Thoracic aorta (tissue), 2 donors: ENCODE results near the gene RPL28. TPM values are rescaled to one million over a fixed set of nuclear protein-coding genes. Genes with fewer than 3 reads are reported as not detected.
"Not testable (repeated sequence)": the region's sequence is repeated elsewhere in the genome, so short reads cannot be mapped to it uniquely, and the experiment has no call there.

Experiments used
- ATAC-seq: fragments of 150-250 bp; one replicate; pipeline ENCODE4 v1.8.0; 2017; ENCODE audit warnings: low read depth; ENCODE audit not compliant: insufficient number of reproducible peaks, low FRiP score
- DNase-seq: peaks from one replicate; pipeline ENCODE4 v3.0.0-alpha.2; 2020; ENCODE audit warnings: low spot score
- H3K27ac ChIP-seq, 2 donors: fragments of 200-600 bp; sonication (generic); 1 replicate in 1 of 2; 2 replicates in 1 of 2; pipeline ENCODE4 v1.5.1; 2016; ENCODE audit warnings: mild to moderate bottlenecking in 2 of 2, moderate library complexity in 2 of 2
- H3K27me3 ChIP-seq: fragments of 200-600 bp; sonication (generic); replicated peaks from 2 replicates; pipeline ENCODE4 v1.6.0; 2016; ENCODE audit warnings: mild to moderate bottlenecking; ENCODE audit not compliant: insufficient read depth
- H3K36me3 ChIP-seq: fragments of 200-600 bp; sonication (generic); one replicate; pipeline ENCODE4 v1.5.1; 2016
- H3K4me1 ChIP-seq, 2 donors: fragments of 200-600 bp; sonication (generic); 1 replicate in 1 of 2; 2 replicates in 1 of 2; pipeline versions ENCODE4 v1.5.1 to v1.6.0; 2016; ENCODE audit warnings: low read depth in 2 of 2, mild to moderate bottlenecking in 1 of 2; ENCODE audit not compliant: control insufficient read depth in 1 of 2
- H3K4me3 ChIP-seq: fragments of 200-600 bp; sonication (generic); 2 replicates; pipeline ENCODE4 v1.5.1; 2016; ENCODE audit warnings: mild to moderate bottlenecking
- H3K9me3 ChIP-seq: fragments of 200-600 bp; sonication (generic); 2 replicates; pipeline ENCODE4 v1.5.1; 2016
- total RNA-seq, 2 donors: library from RNA; depleted of rRNA; stranded (reverse); fragments of >200 nt; gene quantifications; one replicate each; pipeline versions ENCODE4 v1.1.0 to v1.2.3, GENCODE V29; 2016
- TF ChIP-seq, protein P1 (sequence below): fragments of 200-600 bp; sonication (generic); IDR thresholded peaks from one replicate; pipeline ENCODE4 v1.5.1; 2019; ENCODE audit warnings: antibody characterized with exemption

Gene RPL28
- total RNA-seq, 2 donors from 2014 or later, result 175 to 274 TPM

DNA sequence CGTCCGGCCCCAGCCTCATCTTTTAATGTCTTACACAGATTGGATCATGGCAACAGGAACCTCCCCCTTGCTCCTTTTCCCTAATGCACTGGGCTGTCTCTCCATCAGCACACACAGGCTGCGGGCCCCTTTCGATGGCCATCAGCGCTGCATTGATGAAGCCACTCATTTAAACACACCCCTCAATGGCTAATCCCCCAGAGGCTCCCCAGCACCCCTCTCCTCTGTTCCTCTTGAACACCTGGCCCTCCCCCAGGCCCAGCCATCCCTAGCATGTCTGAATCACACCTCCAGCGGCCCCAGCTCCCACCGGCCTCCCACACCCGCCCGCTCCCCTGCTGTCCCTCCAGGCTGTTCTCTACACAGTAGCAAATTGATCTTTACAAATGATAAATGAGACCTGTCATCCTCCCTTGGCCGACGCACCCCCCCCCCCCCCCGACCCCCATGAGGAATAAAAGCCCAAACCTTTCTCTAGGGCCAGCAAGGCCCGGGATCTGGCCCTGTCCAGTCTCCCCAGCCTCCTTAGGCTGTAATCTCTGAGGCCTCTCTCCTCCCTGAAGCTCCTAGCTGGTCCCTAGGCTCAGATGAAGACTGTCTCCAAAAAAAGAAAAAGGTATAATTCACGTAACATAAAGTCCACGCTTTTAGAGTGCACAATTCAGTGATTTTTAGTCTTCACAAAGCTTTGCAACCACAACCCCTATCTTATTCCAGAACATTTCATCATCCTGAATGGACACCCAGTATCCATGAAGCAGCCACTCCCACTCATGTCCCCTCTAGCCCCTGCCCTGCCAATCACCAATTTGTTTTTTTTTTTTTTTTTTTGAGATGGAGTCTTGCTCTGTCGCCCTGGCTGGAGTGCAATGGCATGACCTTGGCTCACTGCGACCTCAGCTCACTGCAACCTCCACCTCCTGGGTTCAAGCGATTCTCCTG, 7.4 kb downstream of the RPL28 start:
- Histone ChIP-seq H3K36me3 (peaks cover 2% of the 10 kb centered on the region), H3K27ac (no peak overlapping the region), H3K27me3 (no peaks in the 10 kb centered on the region), H3K4me1 (peaks cover 2 to 18% of the 10 kb centered on the region in 2 donors), H3K4me3 (no peak overlapping the region), H3K9me3 (no peaks in the 10 kb centered on the region)
- TF ChIP-seq, protein P1, sequence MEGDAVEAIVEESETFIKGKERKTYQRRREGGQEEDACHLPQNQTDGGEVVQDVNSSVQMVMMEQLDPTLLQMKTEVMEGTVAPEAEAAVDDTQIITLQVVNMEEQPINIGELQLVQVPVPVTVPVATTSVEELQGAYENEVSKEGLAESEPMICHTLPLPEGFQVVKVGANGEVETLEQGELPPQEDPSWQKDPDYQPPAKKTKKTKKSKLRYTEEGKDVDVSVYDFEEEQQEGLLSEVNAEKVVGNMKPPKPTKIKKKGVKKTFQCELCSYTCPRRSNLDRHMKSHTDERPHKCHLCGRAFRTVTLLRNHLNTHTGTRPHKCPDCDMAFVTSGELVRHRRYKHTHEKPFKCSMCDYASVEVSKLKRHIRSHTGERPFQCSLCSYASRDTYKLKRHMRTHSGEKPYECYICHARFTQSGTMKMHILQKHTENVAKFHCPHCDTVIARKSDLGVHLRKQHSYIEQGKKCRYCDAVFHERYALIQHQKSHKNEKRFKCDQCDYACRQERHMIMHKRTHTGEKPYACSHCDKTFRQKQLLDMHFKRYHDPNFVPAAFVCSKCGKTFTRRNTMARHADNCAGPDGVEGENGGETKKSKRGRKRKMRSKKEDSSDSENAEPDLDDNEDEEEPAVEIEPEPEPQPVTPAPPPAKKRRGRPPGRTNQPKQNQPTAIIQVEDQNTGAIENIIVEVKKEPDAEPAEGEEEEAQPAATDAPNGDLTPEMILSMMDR, result no peak
- no peak for ATAC-seq
- DNase-seq, result no peak

DNA sequence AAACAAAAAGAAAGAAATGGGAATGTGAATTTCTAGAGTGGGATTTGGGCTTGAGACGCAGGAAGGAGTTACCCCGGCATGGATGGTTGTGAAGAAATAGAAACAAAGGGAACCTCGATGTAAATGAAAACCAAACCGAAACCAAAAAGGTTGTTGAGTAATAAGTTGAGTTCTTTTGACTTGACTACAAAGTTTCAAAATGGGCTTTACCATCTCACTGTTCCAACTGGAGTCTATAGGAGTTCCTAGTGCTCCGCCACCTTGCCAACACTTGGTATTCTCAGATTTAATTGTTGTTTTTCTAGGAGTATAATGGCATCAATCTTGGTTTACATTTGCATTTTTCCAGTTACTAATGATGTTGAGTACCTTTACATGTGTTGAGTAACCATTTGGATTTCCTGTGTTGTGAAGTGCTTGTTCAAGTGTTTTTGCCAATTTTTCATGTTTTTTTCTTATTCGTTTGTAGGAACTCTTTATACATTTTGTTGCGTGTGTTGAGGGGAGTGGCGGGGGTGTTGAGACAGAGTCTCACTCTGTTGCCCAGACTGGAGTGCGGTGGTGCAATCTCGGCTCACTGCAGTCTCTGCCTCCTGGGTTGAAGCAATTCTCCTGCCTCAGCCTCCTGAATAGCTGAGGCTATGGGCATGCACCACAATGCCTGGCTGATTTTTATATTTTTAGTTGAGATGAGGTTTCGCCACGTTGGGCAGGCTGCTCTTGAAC, 12.6 kb downstream of the RPL28 start:
- Histone ChIP-seq H3K36me3 (peaks cover 16% of the 10 kb centered on the region), H3K4me1 (no peaks in the 10 kb centered on the region), H3K4me3 (no peak overlapping the region), H3K27me3 (no peaks in the 10 kb centered on the region), H3K27ac (no peak overlapping the region), H3K9me3 (no peaks in the 10 kb centered on the region)
- TF ChIP-seq, protein P1, result no peak
- no peak for DNase-seq
- ATAC-seq, result no peak

DNA sequence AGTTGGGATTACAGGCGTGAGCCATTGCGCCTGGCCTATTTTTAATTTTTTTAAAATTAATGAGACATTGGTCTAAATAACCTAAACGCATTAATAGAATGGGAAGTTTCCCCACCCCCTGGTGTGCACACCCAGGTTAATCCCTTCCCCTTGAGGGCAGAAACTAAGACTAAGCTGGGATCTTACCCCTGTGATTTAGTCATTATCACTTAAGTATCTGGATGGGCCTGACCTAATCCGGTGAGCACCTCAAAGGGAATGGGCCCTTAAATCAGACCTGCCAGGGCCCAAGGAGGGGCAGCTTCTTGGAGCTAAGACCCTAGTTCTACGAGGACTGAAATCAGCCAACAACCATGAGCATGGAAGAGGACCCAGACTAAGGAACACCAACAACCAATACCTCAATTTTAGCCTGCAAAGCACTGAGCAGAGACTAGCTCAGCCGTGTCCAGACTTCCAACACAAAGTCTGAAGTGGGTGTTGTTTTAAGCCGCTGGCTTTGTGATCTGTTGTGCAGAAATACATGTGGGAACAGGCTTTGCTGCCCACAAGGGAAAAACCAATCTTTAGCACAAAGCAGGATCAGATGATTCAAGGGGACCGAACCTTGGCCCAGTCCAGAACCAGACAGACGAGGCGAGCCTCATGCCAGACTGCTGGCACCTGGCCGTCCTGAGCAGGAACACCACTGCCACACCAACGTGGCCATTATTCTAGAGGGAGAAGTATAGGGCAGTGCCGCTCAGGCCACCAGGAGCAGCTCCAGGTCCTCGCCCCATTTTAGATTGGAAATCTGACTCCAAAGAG, 14.8 kb downstream of the RPL28 start:
- peaks cover 17% of the 10 kb centered on the region for H3K36me3 ChIP-seq
- TF ChIP-seq, protein P1, result no peak
- peaks cover 0 to 3% of the 10 kb centered on the region in 2 donors for H3K4me1 ChIP-seq
- H3K9me3 ChIP-seq, result no peaks in the 10 kb centered on the region
- DNase-seq, result no peak
- no peak overlapping the region for H3K27ac ChIP-seq
- ATAC-seq, result no peak
- no peaks in the 10 kb centered on the region for H3K27me3 ChIP-seq
- H3K4me3 ChIP-seq, result no peak overlapping the region

GRCh38 chr19:55401390-55401789, 15.7 kb downstream of the RPL28 start:
- H3K27ac ChIP-seq, H3K9me3 ChIP-seq, ATAC-seq, H3K27me3 ChIP-seq, H3K4me3 ChIP-seq, DNase-seq: not testable (repeated sequence)
- Histone ChIP-seq H3K4me1 (peaks cover 8 to 12% of the 10 kb centered on the region in 2 donors), H3K36me3 (peaks cover 17% of the 10 kb centered on the region)

- ATAC-seq (no peak), DNase-seq (no peak)
- TF ChIP-seq, protein P1, result no peak
- Histone ChIP-seq H3K4me1 (peaks cover 15 to 18% of the 10 kb centered on the region in 2 donors), H3K9me3 (no peaks in the 10 kb centered on the region), H3K27ac (no peak overlapping the region), H3K36me3 (peaks cover 17% of the 10 kb centered on the region), H3K4me3 (no peak overlapping the region), H3K27me3 (no peaks in the 10 kb centered on the region)
Measured at GRCh38 chr19:55402509-55402908, 16.8 kb downstream of the RPL28 start.
